ENCODE measurements around the gene KY. TPM values are rescaled to one million over a fixed set of nuclear protein-coding genes. Genes with fewer than 3 reads are reported as not detected.

KY gene
- total RNA-seq, 1 experiment from 2014 or later = not detected

DNA sequence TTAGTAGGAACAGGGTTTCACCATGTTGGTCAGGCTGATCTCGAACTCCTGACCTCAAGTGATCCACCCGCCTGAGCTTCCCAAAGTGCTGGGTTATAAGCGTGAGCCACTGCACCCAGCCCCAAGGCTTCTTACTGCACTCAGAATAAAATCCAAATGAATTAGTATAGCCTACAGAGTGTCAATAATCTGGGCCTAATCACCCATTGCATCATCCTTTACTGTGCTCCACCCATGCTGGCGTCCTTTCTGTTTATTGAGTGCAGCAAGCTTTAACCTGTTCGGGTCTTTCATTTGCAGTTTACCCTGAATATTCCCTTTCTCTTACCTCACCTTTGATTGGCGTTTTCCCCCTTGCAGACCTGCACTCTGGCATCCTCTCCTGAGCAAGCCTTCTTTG is 87.2 kb downstream of the KY start:
- no peaks in the 10 kb centered on the region for H3K27me3 ChIP-seq (ENCODE audit: control insufficient read depth, insufficient read depth, low read length)
- H3K4me3 ChIP-seq (ENCODE audit: low read depth in 2 of 2, low read length in 2 of 2) = no peak overlapping the region
- ATAC-seq (no peak), DNase-seq (ENCODE audit: low read depth, low spot score) (no peak)
- POLR2A ChIA-PET = no interaction called here
- intact Hi-C loops (cut with micrococcal nuclease; ENCODE audit: unreplicated experiment) = no loop called here
- in situ Hi-C loops (cut with HindIII; ENCODE audit: low pct_unique_long_range_greater_than_20kb, low sequenced_read_pairs) = no loop called here
- no peaks in the 10 kb centered on the region for H3K9me3 ChIP-seq (ENCODE audit: control insufficient read depth, insufficient read depth, low read depth, low read length)
- TF ChIP-seq SIN3A (IDR thresholded peaks at IDR 0.05; ENCODE audit: borderline replicate concordance, insufficient read depth, low read depth, low read length) (no peak), POLR2AphosphoS5 (IDR thresholded peaks at IDR 0.05; ENCODE audit: low read depth, low read length) (no peak), TCF7L2 (IDR thresholded peaks at IDR 0.05; ENCODE audit: low read depth, low read length) (no peak)
- TF ChIP-seq, protein P1, sequence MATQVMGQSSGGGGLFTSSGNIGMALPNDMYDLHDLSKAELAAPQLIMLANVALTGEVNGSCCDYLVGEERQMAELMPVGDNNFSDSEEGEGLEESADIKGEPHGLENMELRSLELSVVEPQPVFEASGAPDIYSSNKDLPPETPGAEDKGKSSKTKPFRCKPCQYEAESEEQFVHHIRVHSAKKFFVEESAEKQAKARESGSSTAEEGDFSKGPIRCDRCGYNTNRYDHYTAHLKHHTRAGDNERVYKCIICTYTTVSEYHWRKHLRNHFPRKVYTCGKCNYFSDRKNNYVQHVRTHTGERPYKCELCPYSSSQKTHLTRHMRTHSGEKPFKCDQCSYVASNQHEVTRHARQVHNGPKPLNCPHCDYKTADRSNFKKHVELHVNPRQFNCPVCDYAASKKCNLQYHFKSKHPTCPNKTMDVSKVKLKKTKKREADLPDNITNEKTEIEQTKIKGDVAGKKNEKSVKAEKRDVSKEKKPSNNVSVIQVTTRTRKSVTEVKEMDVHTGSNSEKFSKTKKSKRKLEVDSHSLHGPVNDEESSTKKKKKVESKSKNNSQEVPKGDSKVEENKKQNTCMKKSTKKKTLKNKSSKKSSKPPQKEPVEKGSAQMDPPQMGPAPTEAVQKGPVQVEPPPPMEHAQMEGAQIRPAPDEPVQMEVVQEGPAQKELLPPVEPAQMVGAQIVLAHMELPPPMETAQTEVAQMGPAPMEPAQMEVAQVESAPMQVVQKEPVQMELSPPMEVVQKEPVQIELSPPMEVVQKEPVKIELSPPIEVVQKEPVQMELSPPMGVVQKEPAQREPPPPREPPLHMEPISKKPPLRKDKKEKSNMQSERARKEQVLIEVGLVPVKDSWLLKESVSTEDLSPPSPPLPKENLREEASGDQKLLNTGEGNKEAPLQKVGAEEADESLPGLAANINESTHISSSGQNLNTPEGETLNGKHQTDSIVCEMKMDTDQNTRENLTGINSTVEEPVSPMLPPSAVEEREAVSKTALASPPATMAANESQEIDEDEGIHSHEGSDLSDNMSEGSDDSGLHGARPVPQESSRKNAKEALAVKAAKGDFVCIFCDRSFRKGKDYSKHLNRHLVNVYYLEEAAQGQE (IDR thresholded peaks at IDR 0.05; ENCODE audit: insufficient read depth in 1 of 2, low read depth in 2 of 2, low read length in 1 of 2) = no peak
- TF ChIP-seq, protein P2, sequence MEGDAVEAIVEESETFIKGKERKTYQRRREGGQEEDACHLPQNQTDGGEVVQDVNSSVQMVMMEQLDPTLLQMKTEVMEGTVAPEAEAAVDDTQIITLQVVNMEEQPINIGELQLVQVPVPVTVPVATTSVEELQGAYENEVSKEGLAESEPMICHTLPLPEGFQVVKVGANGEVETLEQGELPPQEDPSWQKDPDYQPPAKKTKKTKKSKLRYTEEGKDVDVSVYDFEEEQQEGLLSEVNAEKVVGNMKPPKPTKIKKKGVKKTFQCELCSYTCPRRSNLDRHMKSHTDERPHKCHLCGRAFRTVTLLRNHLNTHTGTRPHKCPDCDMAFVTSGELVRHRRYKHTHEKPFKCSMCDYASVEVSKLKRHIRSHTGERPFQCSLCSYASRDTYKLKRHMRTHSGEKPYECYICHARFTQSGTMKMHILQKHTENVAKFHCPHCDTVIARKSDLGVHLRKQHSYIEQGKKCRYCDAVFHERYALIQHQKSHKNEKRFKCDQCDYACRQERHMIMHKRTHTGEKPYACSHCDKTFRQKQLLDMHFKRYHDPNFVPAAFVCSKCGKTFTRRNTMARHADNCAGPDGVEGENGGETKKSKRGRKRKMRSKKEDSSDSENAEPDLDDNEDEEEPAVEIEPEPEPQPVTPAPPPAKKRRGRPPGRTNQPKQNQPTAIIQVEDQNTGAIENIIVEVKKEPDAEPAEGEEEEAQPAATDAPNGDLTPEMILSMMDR (IDR thresholded peaks at IDR 0.05) = no peak
- peaks cover 4% of the 10 kb centered on the region; the same call in 1 of the 2 replicates for H3K36me3 ChIP-seq (ENCODE audit: control insufficient read depth, insufficient read depth, low read length)
- H3K27ac ChIP-seq (ENCODE audit: low read length) = no peak overlapping the region
- CTCF ChIA-PET = no interaction called here
- H3K4me1 ChIP-seq (ENCODE audit: control insufficient read depth, insufficient read depth, low read length) = no peaks in the 10 kb centered on the region
- no TSS peak for BruUV-seq (replicated peaks)

DNA sequence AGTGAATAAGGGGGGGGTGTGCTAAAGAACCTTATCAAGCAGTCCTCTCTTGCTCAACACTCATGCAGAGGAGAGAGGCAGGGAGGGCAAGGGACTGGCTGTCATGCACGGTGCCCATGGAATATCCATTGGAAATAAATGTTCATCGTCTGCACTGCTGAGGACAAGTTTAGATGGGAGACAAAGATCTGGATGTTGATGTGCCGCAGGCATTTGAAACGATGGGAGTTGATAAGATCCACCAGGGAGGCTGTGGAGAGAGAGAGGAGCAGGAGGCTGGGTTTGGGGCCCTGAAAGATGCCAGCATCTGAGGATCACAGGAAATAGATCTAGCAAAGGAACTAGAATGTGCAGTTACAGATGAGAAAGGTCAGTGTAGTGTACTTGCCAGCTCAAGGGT is 88.8 kb downstream of the KY start:
- TF ChIP-seq SIN3A (IDR thresholded peaks at IDR 0.05; ENCODE audit: borderline replicate concordance, insufficient read depth, low read depth, low read length) = no peak
- TF ChIP-seq, protein P2 (IDR thresholded peaks at IDR 0.05) = no peak
- no peak for TF ChIP-seq POLR2AphosphoS5 (IDR thresholded peaks at IDR 0.05; ENCODE audit: low read depth, low read length)
- no peak for TF ChIP-seq TCF7L2 (IDR thresholded peaks at IDR 0.05; ENCODE audit: low read depth, low read length)
- TF ChIP-seq, protein P1 (IDR thresholded peaks at IDR 0.05; ENCODE audit: insufficient read depth in 1 of 2, low read depth in 2 of 2, low read length in 1 of 2) = no peak
- Histone ChIP-seq H3K4me1 (ENCODE audit: control insufficient read depth, insufficient read depth, low read length) (no peaks in the 10 kb centered on the region), H3K4me3 (ENCODE audit: low read depth in 2 of 2, low read length in 2 of 2) (no peak overlapping the region), H3K27me3 (ENCODE audit: control insufficient read depth, insufficient read depth, low read length) (no peaks in the 10 kb centered on the region), H3K9me3 (ENCODE audit: control insufficient read depth, insufficient read depth, low read depth, low read length) (no peaks in the 10 kb centered on the region), H3K36me3 (ENCODE audit: control insufficient read depth, insufficient read depth, low read length) (peaks cover 4% of the 10 kb centered on the region; the same call in 1 of the 2 replicates), H3K27ac (ENCODE audit: low read length) (no peak overlapping the region)
- in situ Hi-C loops (cut with HindIII; ENCODE audit: low pct_unique_long_range_greater_than_20kb, low sequenced_read_pairs) = no loop called here
- ChIA-PET POLR2A (no interaction called here), CTCF (no interaction called here)
- intact Hi-C loops (cut with micrococcal nuclease; ENCODE audit: unreplicated experiment) = no loop called here
- no TSS peak for BruUV-seq (replicated peaks)
- ATAC-seq = no peak
- no peak for DNase-seq (ENCODE audit: low read depth, low spot score)

Measured in Panc1 (cell line).